Skeletal muscle tissue (tissue), 4 donors: ENCODE results near the gene KRT20. TPM values are rescaled to one million over a fixed set of nuclear protein-coding genes. Genes with fewer than 3 reads are reported as not detected.
"Not testable (repeated sequence)": the region's sequence is repeated elsewhere in the genome, so short reads cannot be mapped to it uniquely, and the experiment has no call there.

Source experiments
- H3K27ac ChIP-seq: one replicate; pipeline ENCODE4 v1.7.0; 2013; ENCODE audit warnings: mild to moderate bottlenecking, low read depth, low read length, inconsistent platforms
- H3K27me3 ChIP-seq, 3 donors: one replicate each; pipeline ENCODE4 v1.7.0; 2013; ENCODE audit warnings: low read length in 3 of 3; ENCODE audit not compliant: control insufficient read depth in 3 of 3, insufficient read depth in 3 of 3
- H3K36me3 ChIP-seq, 3 donors: one replicate each; pipeline ENCODE4 v1.7.0; 2013; ENCODE audit warnings: low read length in 3 of 3; ENCODE audit not compliant: control insufficient read depth in 3 of 3, insufficient read depth in 3 of 3
- H3K4me1 ChIP-seq, 3 donors: one replicate each; pipeline ENCODE4 v1.7.0; 2013; ENCODE audit warnings: low read length in 3 of 3, mild to moderate bottlenecking in 3 of 3; ENCODE audit not compliant: control insufficient read depth in 3 of 3, insufficient read depth in 3 of 3
- H3K4me3 ChIP-seq, 3 donors: one replicate each; pipeline ENCODE4 v1.7.0; 2013; ENCODE audit warnings: low read length in 3 of 3
- H3K9ac ChIP-seq, 3 donors: one replicate each; pipeline ENCODE4 v1.7.0; 2013; ENCODE audit warnings: low read length in 3 of 3, mild to moderate bottlenecking in 3 of 3, moderate library complexity in 2 of 3, low read depth in 1 of 3
- H3K9me3 ChIP-seq, 3 donors: one replicate each; pipeline ENCODE4 v1.7.0; 2013; ENCODE audit warnings: low read length in 3 of 3; ENCODE audit not compliant: control insufficient read depth in 3 of 3
- total RNA-seq: library from RNA; depleted of rRNA; stranded (reverse); fragments of >200 nt; gene quantifications from one replicate; pipeline ENCODE4 v1.2.3, GENCODE V29; 2014
- donor health status: Osteomylitis.

Gene KRT20
- total RNA-seq, 1 donor from 2014 or later, result not detected

GRCh38 chr17:40873801-40874200 is 11.2 kb downstream of the KRT20 start:
- Histone ChIP-seq H3K4me1 (no peaks in the 10 kb centered on the region), H3K36me3 (no peaks in the 10 kb centered on the region), H3K4me3 (no peak overlapping the region), H3K27ac (no peak overlapping the region), H3K9me3 (no peaks in the 10 kb centered on the region), H3K27me3 (peaks cover 0 to 4% (median 2%) of the 10 kb centered on the region in 3 donors), H3K9ac (no peak overlapping the region)

GRCh38 chr17:40873255-40873654 is 11.8 kb downstream of the KRT20 start:
- H3K4me1 ChIP-seq, result no peaks in the 10 kb centered on the region
- no peaks in the 10 kb centered on the region for H3K9me3 ChIP-seq
- no peak overlapping the region for H3K27ac ChIP-seq
- H3K36me3 ChIP-seq, result no peaks in the 10 kb centered on the region
- H3K27me3 ChIP-seq, result peaks cover 0 to 4% (median 2%) of the 10 kb centered on the region in 3 donors
- no peak overlapping the region for H3K4me3 ChIP-seq
- H3K9ac ChIP-seq, result no peak overlapping the region

- H3K36me3 ChIP-seq, result no peaks in the 10 kb centered on the region
- no peaks in the 10 kb centered on the region for H3K4me1 ChIP-seq
- H3K9ac ChIP-seq, result no peak overlapping the region
- H3K27ac ChIP-seq, result no peak overlapping the region
- no peak overlapping the region for H3K4me3 ChIP-seq
- H3K9me3 ChIP-seq, result no peaks in the 10 kb centered on the region
- peaks cover 0 to 4% (median 2%) of the 10 kb centered on the region in 3 donors for H3K27me3 ChIP-seq
Observed at GRCh38 chr17:40872416-40872815, 12.6 kb downstream of the KRT20 start.

- Histone ChIP-seq H3K9ac (no peak overlapping the region), H3K27me3 (peaks cover 0 to 4% (median 2%) of the 10 kb centered on the region in 3 donors), H3K4me3 (no peak overlapping the region), H3K36me3 (no peaks in the 10 kb centered on the region), H3K9me3 (no peaks in the 10 kb centered on the region), H3K4me1 (no peaks in the 10 kb centered on the region), H3K27ac (no peak overlapping the region)
Observed at GRCh38 chr17:40871316-40871715, 13.7 kb downstream of the KRT20 start.

- Histone ChIP-seq H3K36me3 (no peaks in the 10 kb centered on the region), H3K9me3 (no peaks in the 10 kb centered on the region), H3K4me3 (no peak overlapping the region), H3K9ac (no peak overlapping the region), H3K4me1 (no peaks in the 10 kb centered on the region), H3K27ac (no peak overlapping the region), H3K27me3 (peaks cover 0 to 4% (median 2%) of the 10 kb centered on the region in 3 donors)
Observed at GRCh38 chr17:40870136-40870535, 14.9 kb downstream of the KRT20 start.

- H3K27ac ChIP-seq, result no peak within 1 kb of the TSS
- H3K4me3 ChIP-seq, result no peak within 1 kb of the TSS
- no peak within 1 kb of the TSS for H3K9ac ChIP-seq
- H3K9me3 ChIP-seq, result no peaks in the 10 kb centered on the region
- H3K27me3 ChIP-seq, result peaks cover 0 to 19% (median 6%) of the 10 kb centered on the region in 3 donors
- H3K36me3 ChIP-seq, result no peaks in the 10 kb centered on the region
- H3K4me1 ChIP-seq, result no peaks in the 10 kb centered on the region
Observed at GRCh38 chr17:40866838-40867237, 18.2 kb downstream of the KRT20 start, which contains the start of gene KRT12. Gene KRT12 (minus strand): TSS chr17:40867223. CDS start chr17:40867186, 37 bp downstream.

GRCh38 chr17:40864661-40865390 is 20.2 kb downstream of the KRT20 start:
- Histone ChIP-seq H3K27ac (no peak overlapping the region), H3K9ac (no peak overlapping the region), H3K27me3 (peaks cover 0 to 15% (median 4%) of the 10 kb centered on the region in 3 donors), H3K36me3 (no peaks in the 10 kb centered on the region), H3K4me3 (no peak overlapping the region), H3K9me3 (no peaks in the 10 kb centered on the region), H3K4me1 (no peaks in the 10 kb centered on the region)

- Histone ChIP-seq H3K36me3 (no peaks in the 10 kb centered on the region), H3K9ac (no peak overlapping the region), H3K4me1 (no peaks in the 10 kb centered on the region), H3K9me3 (no peaks in the 10 kb centered on the region), H3K27ac (no peak overlapping the region), H3K4me3 (no peak overlapping the region), H3K27me3 (peaks cover 0 to 15% (median 4%) of the 10 kb centered on the region in 3 donors)
Observed at GRCh38 chr17:40862985-40863733, 21.9 kb downstream of the KRT20 start.

GRCh38 chr17:40859536-40859935 is 25.5 kb downstream of the KRT20 start:
- H3K4me1 ChIP-seq, result peaks cover 0 to 3% (median 0%) of the 10 kb centered on the region in 3 donors
- H3K4me3 ChIP-seq, result no peak overlapping the region
- H3K9ac ChIP-seq, result no peak overlapping the region
- no peak overlapping the region for H3K27ac ChIP-seq
- H3K36me3 ChIP-seq, result no peaks in the 10 kb centered on the region
- peaks cover 0 to 11% (median 4%) of the 10 kb centered on the region in 3 donors for H3K27me3 ChIP-seq
- no peaks in the 10 kb centered on the region for H3K9me3 ChIP-seq

GRCh38 chr17:40858667-40859066 is 26.4 kb downstream of the KRT20 start:
- H3K27ac ChIP-seq, result not testable (repeated sequence)

More at GRCh38 chr17:40858667-40859066, 26.4 kb downstream of the KRT20 start:
- not testable (repeated sequence) for H3K9me3 ChIP-seq, H3K4me1 ChIP-seq, H3K27me3 ChIP-seq, H3K4me3 ChIP-seq, H3K36me3 ChIP-seq, H3K9ac ChIP-seq
